GM06990 (cell line): ENCODE measurements around the gene MED1.

Source experiments
- DNase-seq: peaks from one replicate; pipeline ENCODE4 v3.0.0-alpha.2; 2011; ENCODE audit not compliant: insufficient read length; ENCODE audit errors: extremely low read depth
- H3K27me3 ChIP-seq: replicated peaks from 2 replicates; pipeline ENCODE4 v1.6.0; 2011; ENCODE audit warnings: low read length; ENCODE audit not compliant: control insufficient read depth, insufficient read depth
- H3K36me3 ChIP-seq: 2 replicates; pipeline ENCODE4 v1.5.1; 2011; ENCODE audit warnings: low read length; ENCODE audit not compliant: control insufficient read depth, insufficient read depth
- H3K4me3 ChIP-seq: replicated peaks from 2 replicates; pipeline ENCODE4 v1.5.1; 2011; ENCODE audit warnings: low read depth, mild to moderate bottlenecking, control low read depth, low read length
- TF ChIP-seq, protein P1 (sequence below): IDR thresholded peaks from 2 replicates; pipeline ENCODE4 v1.5.1; 2011; ENCODE audit warnings: low read length, control low read depth, mild to moderate bottlenecking, inconsistent platforms; ENCODE audit not compliant: insufficient read depth, poor library complexity, severe bottlenecking

The MED1 gene

DNA sequence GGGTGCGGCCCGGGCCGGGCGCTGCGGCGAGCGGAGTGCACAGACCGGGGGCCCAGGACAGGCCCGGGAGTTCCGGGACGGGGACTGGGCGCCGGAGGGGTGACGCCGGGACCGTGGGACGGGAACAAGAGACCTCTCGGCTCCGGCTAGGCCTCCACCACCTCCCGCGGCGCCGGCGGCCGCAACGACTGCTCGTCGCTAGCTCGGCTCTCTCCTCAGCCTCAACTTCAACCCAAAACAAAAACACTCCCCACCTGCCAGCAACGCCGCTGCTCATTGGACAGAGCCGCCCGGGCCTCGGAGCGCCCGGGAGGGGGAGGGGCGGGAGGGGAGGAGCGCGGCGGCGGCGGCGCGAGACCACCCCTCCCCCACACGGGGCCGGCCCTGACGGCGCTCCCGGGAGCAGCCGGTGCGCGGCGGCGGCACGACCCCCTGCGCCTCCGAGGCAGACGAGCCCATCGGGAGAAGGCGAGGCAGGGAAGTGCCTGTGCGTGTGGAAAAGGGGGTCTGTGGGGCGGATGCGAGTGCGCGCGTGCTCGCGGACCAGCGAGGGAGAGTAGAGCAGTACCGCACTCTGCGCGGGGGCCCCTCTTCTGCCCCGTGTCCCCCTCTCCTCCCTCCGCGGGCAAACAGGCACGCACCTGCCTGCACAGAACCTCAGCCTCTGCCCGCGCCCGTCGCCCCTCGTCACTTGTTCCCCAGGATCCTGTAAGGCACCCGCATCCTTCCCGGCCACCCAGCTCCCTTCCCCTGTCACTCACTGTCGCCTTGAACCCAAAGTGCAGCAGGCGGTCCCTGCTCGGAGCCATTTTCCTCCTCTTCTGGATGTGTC, 49.4 kb downstream of the MED1 start, which contains the start of gene FBXL20:
FBXL20 (minus strand) TSS at position 215 of the 832 bp plus-strand sequence. CDS start 224 bp downstream, outside the sequence.
- TF ChIP-seq, protein P1, sequence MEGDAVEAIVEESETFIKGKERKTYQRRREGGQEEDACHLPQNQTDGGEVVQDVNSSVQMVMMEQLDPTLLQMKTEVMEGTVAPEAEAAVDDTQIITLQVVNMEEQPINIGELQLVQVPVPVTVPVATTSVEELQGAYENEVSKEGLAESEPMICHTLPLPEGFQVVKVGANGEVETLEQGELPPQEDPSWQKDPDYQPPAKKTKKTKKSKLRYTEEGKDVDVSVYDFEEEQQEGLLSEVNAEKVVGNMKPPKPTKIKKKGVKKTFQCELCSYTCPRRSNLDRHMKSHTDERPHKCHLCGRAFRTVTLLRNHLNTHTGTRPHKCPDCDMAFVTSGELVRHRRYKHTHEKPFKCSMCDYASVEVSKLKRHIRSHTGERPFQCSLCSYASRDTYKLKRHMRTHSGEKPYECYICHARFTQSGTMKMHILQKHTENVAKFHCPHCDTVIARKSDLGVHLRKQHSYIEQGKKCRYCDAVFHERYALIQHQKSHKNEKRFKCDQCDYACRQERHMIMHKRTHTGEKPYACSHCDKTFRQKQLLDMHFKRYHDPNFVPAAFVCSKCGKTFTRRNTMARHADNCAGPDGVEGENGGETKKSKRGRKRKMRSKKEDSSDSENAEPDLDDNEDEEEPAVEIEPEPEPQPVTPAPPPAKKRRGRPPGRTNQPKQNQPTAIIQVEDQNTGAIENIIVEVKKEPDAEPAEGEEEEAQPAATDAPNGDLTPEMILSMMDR = no peak
- Histone ChIP-seq H3K27me3 (no peaks in the 10 kb centered on the region), H3K4me3 (peak within 1 kb of the TSS; percentile 94), H3K36me3 (peaks cover 2% of the 10 kb centered on the region)
- DNase-seq = peak; percentile 86

DNA sequence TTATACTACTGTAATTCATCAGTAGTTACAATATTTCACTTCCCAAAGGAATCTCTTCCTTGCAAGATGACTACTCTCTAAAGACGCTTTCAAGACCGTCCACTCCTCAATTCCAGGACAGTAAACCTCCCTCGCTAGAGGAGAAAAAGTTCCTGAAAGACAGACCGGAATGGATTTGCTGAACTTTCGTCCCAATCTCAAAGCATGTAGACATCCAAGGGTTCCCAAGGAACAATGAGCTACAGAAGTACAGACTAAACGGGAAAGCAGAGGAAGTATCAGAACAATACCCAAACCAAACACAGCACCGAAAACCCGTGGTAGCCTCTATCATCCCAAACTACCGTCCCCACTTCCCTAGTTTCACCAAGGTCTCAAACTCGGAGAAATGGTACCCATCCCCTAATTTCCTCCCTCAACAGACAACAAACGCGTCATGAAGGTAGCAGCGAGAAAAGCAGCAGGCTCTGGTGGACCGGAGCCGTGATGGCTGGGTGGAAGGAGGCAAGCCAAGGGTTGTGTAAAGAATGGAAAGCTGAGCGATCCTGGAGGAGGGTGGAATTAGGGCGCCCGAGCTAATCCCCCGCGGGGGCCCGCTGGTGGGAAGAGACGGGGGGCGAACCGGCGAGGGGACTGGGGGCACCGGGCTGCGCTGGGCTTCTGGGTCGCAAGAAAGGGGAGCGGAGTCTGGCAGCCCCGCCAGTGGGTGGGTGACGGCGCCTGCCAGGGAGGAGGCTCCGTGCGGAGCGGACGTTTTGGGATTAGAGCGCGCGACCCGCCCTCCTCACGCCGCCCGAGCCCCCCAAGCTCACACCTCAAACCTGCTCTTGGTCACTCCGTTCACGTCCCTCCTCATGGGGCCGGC, 50.3 kb downstream of the MED1 start:
- peaks cover 2% of the 10 kb centered on the region for H3K36me3 ChIP-seq
- peak overlapping the region; percentile 94 for H3K4me3 ChIP-seq
- peak; percentile 16 for DNase-seq
- TF ChIP-seq, protein P1 = no peak
- H3K27me3 ChIP-seq = no peaks in the 10 kb centered on the region

DNA sequence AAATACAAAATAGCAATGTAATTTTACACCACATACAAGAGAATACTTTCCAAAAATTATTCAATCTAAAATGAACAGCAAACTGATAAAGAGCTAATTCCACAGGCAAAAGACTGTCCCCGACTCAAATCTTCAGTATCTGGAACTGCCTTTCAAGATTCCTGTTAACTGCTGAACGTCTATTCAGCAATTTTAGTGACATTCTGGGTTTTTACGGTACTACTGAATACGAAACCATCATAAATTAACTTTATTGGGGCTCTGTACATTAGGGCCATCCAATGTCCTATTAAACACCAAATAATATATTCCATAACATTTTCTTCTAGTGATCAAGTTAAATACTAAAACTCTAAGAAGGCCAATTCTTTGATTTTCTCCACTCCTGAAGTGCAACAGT, 51.3 kb downstream of the MED1 start:
- Histone ChIP-seq H3K36me3 (no peaks in the 10 kb centered on the region), H3K27me3 (no peaks in the 10 kb centered on the region), H3K4me3 (no peak overlapping the region)
- TF ChIP-seq, protein P1 = no peak
- DNase-seq = no peak

DNA sequence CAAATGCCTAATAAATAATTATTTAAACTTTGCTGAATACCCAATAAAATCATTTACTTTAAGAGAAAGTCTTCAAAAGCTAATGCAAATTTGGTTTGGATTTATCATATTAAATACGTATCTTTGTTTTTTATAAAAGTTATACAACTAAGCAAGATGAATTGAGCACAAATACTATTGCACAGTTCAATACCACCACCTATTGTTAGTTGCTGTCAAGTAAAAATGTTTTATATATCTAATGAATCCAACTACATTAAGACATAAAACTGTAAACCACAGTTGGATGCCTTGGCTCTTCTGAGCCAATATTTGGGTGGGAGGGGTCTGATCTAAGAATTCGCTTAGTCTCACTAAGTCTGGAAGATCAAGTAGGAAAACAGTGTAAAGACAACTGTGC, 57.3 kb downstream of the MED1 start:
- H3K27me3 ChIP-seq = no peaks in the 10 kb centered on the region
- TF ChIP-seq, protein P1 = peak; percentile 6
- no peaks in the 10 kb centered on the region for H3K36me3 ChIP-seq
- no peak for DNase-seq
- no peak overlapping the region for H3K4me3 ChIP-seq

DNA sequence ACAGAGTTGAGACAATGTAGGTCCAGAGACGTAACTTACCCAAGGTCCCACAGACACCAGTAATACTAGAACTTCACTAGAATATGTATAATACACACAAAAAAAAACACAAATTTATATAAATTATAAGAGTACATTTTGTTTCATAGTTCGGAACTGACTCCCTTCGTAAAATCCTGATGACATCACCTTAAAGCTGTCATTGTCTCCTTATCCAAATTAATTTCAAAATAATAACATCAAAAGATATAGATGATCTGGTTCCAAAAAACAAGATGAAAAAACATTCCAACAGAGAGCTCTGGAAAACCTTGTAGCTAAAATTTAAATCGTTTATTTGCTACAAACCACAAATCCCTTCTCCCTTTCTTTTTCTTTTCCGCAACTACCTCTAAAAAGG, 59.6 kb downstream of the MED1 start:
- Histone ChIP-seq H3K4me3 (no peak overlapping the region), H3K36me3 (no peaks in the 10 kb centered on the region), H3K27me3 (no peaks in the 10 kb centered on the region)
- TF ChIP-seq, protein P1 = no peak
- no peak for DNase-seq
